Mammary epithelial cell (primary cell): ENCODE results near the gene PHACTR3.

Experiments
- EZH2 ChIP-seq: IDR thresholded peaks from 2 replicates; pipeline ENCODE4 v1.6.1; 2012; ENCODE audit warnings: low read length, inconsistent platforms, borderline replicate concordance
- TF ChIP-seq, protein P1 (sequence below), 2 donors: IDR thresholded peaks in 1 of 2; conservative IDR thresholded peaks in 1 of 2; 2 replicates each; pipeline ENCODE4 v1.5.1; 2011 to 2012; ENCODE audit warnings: inconsistent platforms in 2 of 2, low read length in 2 of 2, mild to moderate bottlenecking in 2 of 2, control low read depth in 1 of 2, low read depth in 1 of 2; ENCODE audit not compliant: insufficient read depth in 1 of 2; ENCODE audit errors: extremely low read depth in 1 of 2

DNA sequence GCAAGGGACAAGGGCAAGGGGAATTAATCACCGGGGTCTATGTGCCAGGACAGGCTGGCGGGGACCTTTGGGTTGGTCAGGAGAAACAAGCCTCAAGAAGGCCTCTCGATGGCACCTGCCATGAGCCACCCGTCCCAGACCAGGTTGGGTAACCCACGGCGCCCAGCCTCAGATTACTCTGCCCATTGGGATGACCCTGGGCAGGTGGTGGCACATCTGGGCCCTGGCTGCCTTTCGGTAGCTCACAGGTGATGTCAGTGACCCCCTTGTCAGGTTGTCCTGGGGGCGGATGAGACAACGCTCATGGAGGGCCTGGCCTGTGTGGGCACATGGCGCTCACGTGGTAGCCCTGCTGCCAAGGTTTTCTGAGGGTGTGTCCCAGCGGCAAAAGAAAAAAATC lies 176.9 kb downstream of the PHACTR3 start:
- TF ChIP-seq, protein P1, sequence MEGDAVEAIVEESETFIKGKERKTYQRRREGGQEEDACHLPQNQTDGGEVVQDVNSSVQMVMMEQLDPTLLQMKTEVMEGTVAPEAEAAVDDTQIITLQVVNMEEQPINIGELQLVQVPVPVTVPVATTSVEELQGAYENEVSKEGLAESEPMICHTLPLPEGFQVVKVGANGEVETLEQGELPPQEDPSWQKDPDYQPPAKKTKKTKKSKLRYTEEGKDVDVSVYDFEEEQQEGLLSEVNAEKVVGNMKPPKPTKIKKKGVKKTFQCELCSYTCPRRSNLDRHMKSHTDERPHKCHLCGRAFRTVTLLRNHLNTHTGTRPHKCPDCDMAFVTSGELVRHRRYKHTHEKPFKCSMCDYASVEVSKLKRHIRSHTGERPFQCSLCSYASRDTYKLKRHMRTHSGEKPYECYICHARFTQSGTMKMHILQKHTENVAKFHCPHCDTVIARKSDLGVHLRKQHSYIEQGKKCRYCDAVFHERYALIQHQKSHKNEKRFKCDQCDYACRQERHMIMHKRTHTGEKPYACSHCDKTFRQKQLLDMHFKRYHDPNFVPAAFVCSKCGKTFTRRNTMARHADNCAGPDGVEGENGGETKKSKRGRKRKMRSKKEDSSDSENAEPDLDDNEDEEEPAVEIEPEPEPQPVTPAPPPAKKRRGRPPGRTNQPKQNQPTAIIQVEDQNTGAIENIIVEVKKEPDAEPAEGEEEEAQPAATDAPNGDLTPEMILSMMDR (conservative IDR thresholded peaks at IDR 0.05 in 1 of 2, IDR thresholded peaks at IDR 0.05 in 1 of 2; ENCODE audit: extremely low read depth in 1 of 2, insufficient read depth in 1 of 2, low read depth in 1 of 2, low read length in 2 of 2): no peak
- no peak for TF ChIP-seq EZH2
